Testis (tissue), 2 donors: Measurements from ENCODE around the gene BMP4.

Experiments
- POLR2A ChIP-seq: fragments of 450-650 bp; IDR thresholded peaks from one replicate; pipeline ENCODE4 v1.6.1; 2017; ENCODE audit warnings: antibody characterized with exemption, mild to moderate bottlenecking, moderate library complexity
- TF ChIP-seq, protein P1 (sequence below), 3 experiments: fragments of 450-650 bp in 2 of 3; fragments of 200-600 bp in 1 of 3; sonication (generic) in 1 of 3; IDR thresholded peaks; one replicate each; pipeline ENCODE4 v1.5.1; 2016 to 2019; ENCODE audit warnings: antibody characterized with exemption in 3 of 3, mild to moderate bottlenecking in 2 of 3, moderate library complexity in 1 of 3

DNA sequence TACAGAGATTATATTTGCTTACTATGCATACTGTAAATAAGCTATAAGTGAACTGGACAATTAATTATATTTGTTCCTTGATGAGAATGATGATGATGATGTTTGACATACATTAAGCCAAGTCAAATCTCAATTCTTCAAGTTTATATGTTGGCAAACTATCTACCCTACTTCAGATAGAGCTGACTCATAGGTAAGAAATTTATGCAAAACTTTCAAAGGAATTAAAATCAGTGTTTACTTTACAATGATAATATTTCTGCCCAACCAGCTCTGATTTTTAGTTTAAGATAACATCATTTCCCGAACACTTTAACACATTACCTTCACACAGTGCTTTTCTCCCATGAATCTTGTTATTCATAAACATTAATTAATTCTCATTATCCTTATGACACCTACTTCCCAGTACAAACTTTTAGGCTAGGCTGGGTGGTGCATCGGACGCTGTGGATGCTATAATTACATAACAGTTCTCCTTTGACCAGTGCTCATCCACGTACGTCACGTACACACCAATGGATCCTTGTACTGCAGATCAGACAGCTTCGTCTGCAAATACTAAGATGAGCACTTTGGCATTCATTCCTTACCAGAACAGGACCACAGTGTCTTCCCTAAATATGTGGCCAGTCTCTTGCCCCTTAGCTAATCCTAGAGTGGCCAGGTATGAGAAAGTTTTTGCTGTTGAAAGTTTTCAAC is 18.3 kb downstream of the BMP4 start:
- TF ChIP-seq, protein P1, sequence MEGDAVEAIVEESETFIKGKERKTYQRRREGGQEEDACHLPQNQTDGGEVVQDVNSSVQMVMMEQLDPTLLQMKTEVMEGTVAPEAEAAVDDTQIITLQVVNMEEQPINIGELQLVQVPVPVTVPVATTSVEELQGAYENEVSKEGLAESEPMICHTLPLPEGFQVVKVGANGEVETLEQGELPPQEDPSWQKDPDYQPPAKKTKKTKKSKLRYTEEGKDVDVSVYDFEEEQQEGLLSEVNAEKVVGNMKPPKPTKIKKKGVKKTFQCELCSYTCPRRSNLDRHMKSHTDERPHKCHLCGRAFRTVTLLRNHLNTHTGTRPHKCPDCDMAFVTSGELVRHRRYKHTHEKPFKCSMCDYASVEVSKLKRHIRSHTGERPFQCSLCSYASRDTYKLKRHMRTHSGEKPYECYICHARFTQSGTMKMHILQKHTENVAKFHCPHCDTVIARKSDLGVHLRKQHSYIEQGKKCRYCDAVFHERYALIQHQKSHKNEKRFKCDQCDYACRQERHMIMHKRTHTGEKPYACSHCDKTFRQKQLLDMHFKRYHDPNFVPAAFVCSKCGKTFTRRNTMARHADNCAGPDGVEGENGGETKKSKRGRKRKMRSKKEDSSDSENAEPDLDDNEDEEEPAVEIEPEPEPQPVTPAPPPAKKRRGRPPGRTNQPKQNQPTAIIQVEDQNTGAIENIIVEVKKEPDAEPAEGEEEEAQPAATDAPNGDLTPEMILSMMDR (IDR thresholded peaks at IDR 0.05) = no peak
- TF ChIP-seq POLR2A = no peak
